ENCODE data around the gene ENTPD7. TPM values are rescaled to one million over a fixed set of nuclear protein-coding genes. Genes with fewer than 3 reads are reported as not detected.

Gene ENTPD7
- total and polyA plus RNA-seq, 2 of the 8 experiments (the other 6 are each of a cell fraction or from before 2014, with no cell fraction given), result 5.0 to 15.6 TPM

- H2BK5ac ChIP-seq (ENCODE audit: low read depth, low read length), result no peak overlapping the region
- H3K23ac ChIP-seq (ENCODE audit: insufficient read length), result no peak overlapping the region
- no peak overlapping the region for H3K4me3 ChIP-seq (ENCODE audit: extremely low read depth in 1 of 4, insufficient read depth in 2 of 4, low read depth in 3 of 4, low read length in 4 of 4)
- no peak overlapping the region for H2BK20ac ChIP-seq (ENCODE audit: low read length)
- no peak overlapping the region for H3K14ac ChIP-seq (ENCODE audit: insufficient read length)
- ChIA-PET CTCF (ENCODE audit: partially characterized antibody) (interaction anchor here (0.6 to 1.7 kb wide), 4 partner anchors 11 to 23 kb away, joined by 3 to 6 read pairs (median 4); no protein-coding TSS in a partner anchor), POLR2A (ENCODE audit: partially characterized antibody) (no interaction called here)
- H3K4me1 ChIP-seq (replicated peaks in 1 of 4; ENCODE audit: control insufficient read depth in 3 of 4, insufficient read depth in 4 of 4, low read length in 3 of 4), result no peaks in the 10 kb centered on the region
- no peak overlapping the region for H2AFZ ChIP-seq (ENCODE audit: low read length)
- H3K27me3 ChIP-seq (replicated peaks in 1 of 4; ENCODE audit: control insufficient read depth in 3 of 4, extremely low read depth in 1 of 4, insufficient read depth in 3 of 4, low read length in 3 of 4), result no peaks in the 10 kb centered on the region
- H2BK12ac ChIP-seq (ENCODE audit: low read depth, low read length), result no peak overlapping the region
- no peak overlapping the region for H3K4me2 ChIP-seq (ENCODE audit: insufficient read depth in 1 of 2, low read depth in 2 of 2, low read length in 2 of 2)
- FAIRE-seq, result no peak
- no peak overlapping the region for H3K27ac ChIP-seq (ENCODE audit: low read depth, low read length)
- H2BK120ac ChIP-seq (replicated peaks; ENCODE audit: low read depth, low read length), result no peak overlapping the region
- peaks cover 1 to 2% of the 10 kb centered on the region in 2 experiments for H4K20me1 ChIP-seq (replicated peaks in 1 of 2; ENCODE audit: control insufficient read depth in 1 of 2, insufficient read depth in 2 of 2, low read length in 2 of 2)
- 83% methylated on average over 4 of the region's 4 CpGs; no CpG with 5 or more reads in 1 of the 2 experiments for WGBS, 2 experiments (ENCODE audit: extremely low coverage in 1 of 2, insufficient coverage in 1 of 2, insufficient read length in 1 of 2, insufficient replicate concordance in 2 of 2, low coverage in 1 of 2, low lambda C conversion rate in 2 of 2, missing lambda C conversion rate in 1 of 2)
- H3K4ac ChIP-seq (replicated peaks; ENCODE audit: insufficient read length, low read depth, low read length), result no peak overlapping the region
- no peak overlapping the region for H4K5ac ChIP-seq (ENCODE audit: insufficient read length, low read depth, low read length)
- H2BK15ac ChIP-seq (ENCODE audit: low read length), result no peak overlapping the region
- H3K18ac ChIP-seq (ENCODE audit: extremely low read depth, low read length), result no peak overlapping the region
- no peak overlapping the region for H4K91ac ChIP-seq (replicated peaks; ENCODE audit: insufficient read length, low read length)
- no peaks in the 10 kb centered on the region for H3K9me3 ChIP-seq (ENCODE audit: insufficient read depth in 2 of 2, low read depth in 1 of 2, low read length in 1 of 2)
- no peaks in the 10 kb centered on the region for H3K79me1 ChIP-seq (ENCODE audit: low read depth, low read length)
- no peaks in the 10 kb centered on the region for H3K23me2 ChIP-seq (ENCODE audit: low read depth, low read length)
- H2AK5ac ChIP-seq (ENCODE audit: low read depth, low read length), result no peak overlapping the region
- H3K56ac ChIP-seq (replicated peaks; ENCODE audit: insufficient read length, low read depth, low read length), result no peak overlapping the region
- no peak for DNase-seq (ENCODE audit: low read depth in 1 of 2, low spot score in 2 of 2)
- no peak overlapping the region for H4K8ac ChIP-seq (ENCODE audit: extremely low read depth, insufficient read depth, low read length)
- H3K79me2 ChIP-seq (ENCODE audit: control insufficient read depth in 1 of 2, insufficient read depth in 2 of 2, low read length in 2 of 2), result no peaks in the 10 kb centered on the region
- H3K9ac ChIP-seq (replicated peaks in 1 of 4; ENCODE audit: extremely low read depth in 1 of 4, low read depth in 3 of 4, low read length in 3 of 4), result no peak overlapping the region
- peaks cover 5 to 32% (median 14%) of the 10 kb centered on the region in 4 experiments for H3K36me3 ChIP-seq (ENCODE audit: control insufficient read depth in 2 of 4, insufficient read depth in 4 of 4, low read length in 3 of 4)
- no peak for TF ChIP-seq EGR1 (IDR thresholded peaks at IDR 0.05; ENCODE audit: borderline replicate concordance, low read depth, low read length)
- TF ChIP-seq RXRA (IDR thresholded peaks at IDR 0.05; ENCODE audit: insufficient read depth, low read depth, low read length), result no peak
- no peak for TF ChIP-seq JUN (IDR thresholded peaks at IDR 0.05; ENCODE audit: low read depth, low read length)
- TF ChIP-seq EP300 (IDR thresholded peaks at IDR 0.05; ENCODE audit: borderline replicate concordance in 1 of 2, low read depth in 2 of 2, low read length in 2 of 2), result no peak
- no peak for TF ChIP-seq HDAC2 (IDR thresholded peaks at IDR 0.05; ENCODE audit: borderline replicate concordance in 1 of 2, low read depth in 2 of 2, low read length in 2 of 2)
- TF ChIP-seq KDM4A (IDR thresholded peaks at IDR 0.05; ENCODE audit: low read depth, low read length, severe bottlenecking), result no peak
- no peak for TF ChIP-seq KDM1A (IDR thresholded peaks at IDR 0.05; ENCODE audit: borderline replicate concordance, low read length)
These were observed 41.3 kb downstream of the ENTPD7 start for GRCh38 chr10:99700649-99701048.
